CD14-positive monocyte (primary cell): ENCODE measurements around the gene ZGRF1. TPM values are rescaled to one million over a fixed set of nuclear protein-coding genes. Genes with fewer than 3 reads are reported as not detected.
"Not testable (repeated sequence)": the region's sequence is repeated elsewhere in the genome, so short reads cannot be mapped to it uniquely, and the experiment has no call there.

ENCODE experiments used
- DNase-seq, 3 donors: peaks; one replicate each; pipeline ENCODE4 v3.0.0-alpha.2; 2011 to 2022
- H2AFZ ChIP-seq: 2 replicates; pipeline ENCODE4 v1.6.0; 2012; ENCODE audit warnings: mild to moderate bottlenecking, low read depth, low read length, inconsistent platforms; ENCODE audit not compliant: insufficient read depth, poor library complexity, severe bottlenecking
- H3K27ac ChIP-seq, 2 donors: 1 replicate in 1 of 2; 2 replicates in 1 of 2; pipeline ENCODE4 v1.5.1; 2012 to 2013; ENCODE audit warnings: low read length in 2 of 2, control low read depth in 1 of 2, inconsistent platforms in 1 of 2, low read depth in 1 of 2, mild to moderate bottlenecking in 1 of 2
- H3K27me3 ChIP-seq, 2 donors: one replicate each; pipeline versions ENCODE4 v1.6.0 to v1.6.1; 2011 to 2013; ENCODE audit warnings: low read length in 2 of 2; ENCODE audit not compliant: control insufficient read depth in 2 of 2, insufficient read depth in 2 of 2
- H3K36me3 ChIP-seq, 2 donors: replicated peaks in 1 of 2; 1 replicate in 1 of 2; 2 replicates in 1 of 2; pipeline versions ENCODE4 v1.5.1 to v1.6.1; 2012 to 2013; ENCODE audit warnings: low read length in 2 of 2, control low read depth in 1 of 2, inconsistent platforms in 1 of 2, mild to moderate bottlenecking in 1 of 2; ENCODE audit not compliant: insufficient read depth in 2 of 2, control insufficient read depth in 1 of 2
- H3K4me1 ChIP-seq, 2 donors: 1 replicate in 1 of 2; 2 replicates in 1 of 2; pipeline versions ENCODE4 v1.5.1 to v1.6.1; 2012 to 2013; ENCODE audit warnings: low read length in 2 of 2, control low read depth in 1 of 2, inconsistent platforms in 1 of 2, mild to moderate bottlenecking in 1 of 2, moderate library complexity in 1 of 2; ENCODE audit not compliant: insufficient read depth in 2 of 2, control insufficient read depth in 1 of 2
- H3K4me2 ChIP-seq: replicated peaks from 2 replicates; pipeline ENCODE3; 2012; ENCODE audit warnings: low read length, moderate library complexity, mild to moderate bottlenecking; ENCODE audit not compliant: poor library complexity, severe bottlenecking; ENCODE audit errors: extremely low read depth
- H3K4me3 ChIP-seq, 3 experiments: fragments of 200-600 bp in 1 of 3; sonication (generic) in 1 of 3; replicated peaks in 1 of 3; 1 replicate in 2 of 3; 2 replicates in 1 of 3; pipeline ENCODE4 v1.5.1; 2011 to 2013; ENCODE audit warnings: low read length in 3 of 3, mild to moderate bottlenecking in 3 of 3, control low read depth in 2 of 3, low read depth in 2 of 3, inconsistent platforms in 1 of 3, moderate library complexity in 1 of 3
- H3K79me2 ChIP-seq: 2 replicates; pipeline ENCODE4 v1.6.0; 2012; ENCODE audit warnings: mild to moderate bottlenecking, control low read depth, inconsistent platforms, low read length, moderate library complexity; ENCODE audit not compliant: insufficient read depth
- H3K9ac ChIP-seq: 2 replicates; pipeline ENCODE4 v1.6.0; 2017; ENCODE audit warnings: low read length, mild to moderate bottlenecking; ENCODE audit not compliant: insufficient read depth, poor library complexity, severe bottlenecking
- H3K9me3 ChIP-seq, 2 donors: replicated peaks in 1 of 2; 1 replicate in 1 of 2; 2 replicates in 1 of 2; pipeline versions ENCODE4 v1.5.1 to v1.6.1; 2012 to 2013; ENCODE audit warnings: low read length in 2 of 2, control low read depth in 1 of 2; ENCODE audit not compliant: control insufficient read depth in 1 of 2, insufficient read depth in 1 of 2
- H4K20me1 ChIP-seq: 2 replicates; pipeline ENCODE4 v1.6.0; 2012; ENCODE audit warnings: mild to moderate bottlenecking, low read length, control low read depth, moderate library complexity; ENCODE audit not compliant: insufficient read depth
- H3K27ac Mint-ChIP-seq, 7 donors: one replicate each; pipeline ENCODE4 v1.8.0; 2020; ENCODE audit warnings: mild to moderate bottlenecking in 7 of 7, mixed read lengths in 7 of 7, moderate library complexity in 6 of 7, inconsistent platforms in 2 of 7
- H3K27me3 Mint-ChIP-seq, 3 donors: one replicate each; pipeline ENCODE4 v1.8.0; 2021 to 2022; ENCODE audit warnings: low read depth in 3 of 3, mild to moderate bottlenecking in 3 of 3, mixed read lengths in 3 of 3, moderate library complexity in 3 of 3, inconsistent platforms in 1 of 3
- H3K36me3 Mint-ChIP-seq, 2 donors: one replicate each; pipeline ENCODE4 v1.8.0; 2020; ENCODE audit warnings: mixed read lengths in 2 of 2, inconsistent platforms in 1 of 2, mild to moderate bottlenecking in 1 of 2
- H3K4me1 Mint-ChIP-seq: one replicate; pipeline ENCODE4 v1.8.0; 2020; ENCODE audit warnings: mild to moderate bottlenecking, mixed read lengths
- H3K4me3 Mint-ChIP-seq, 2 donors: one replicate each; pipeline ENCODE4 v1.8.0; 2020; ENCODE audit warnings: mild to moderate bottlenecking in 2 of 2, mixed read lengths in 2 of 2, moderate library complexity in 1 of 2
- H3K9me3 Mint-ChIP-seq, 7 donors: one replicate each; pipeline ENCODE4 v1.8.0; 2020 to 2022; ENCODE audit warnings: mixed read lengths in 7 of 7, mild to moderate bottlenecking in 6 of 7, moderate library complexity in 6 of 7, inconsistent platforms in 2 of 7
- CTCF ChIP-seq: fragments of 200-600 bp; IDR thresholded peaks from one replicate; pipeline ENCODE4 v1.8.0; 2022; ENCODE audit warnings: antibody characterized with exemption, mild to moderate bottlenecking
- WGBS: methylation state at CpG from one replicate; pipeline ENCODE4 v1.1.5; 2013; ENCODE audit warnings: missing lambda C conversion rate; ENCODE audit not compliant: insufficient coverage; 5-methylcytosine and 5-hydroxymethylcytosine counted together
- intact Hi-C, 2 donors: fragments of 100-400 bp; cut with micrococcal nuclease; formaldehyde crosslinking; loops; one replicate each; pipeline versions ENCODE4 v1.15.0 to v1.15.1; 2023
- polyA plus RNA-seq, 3 donors: library from polyadenylated mRNA; depleted of rRNA in 1 of 3; unstranded in 2 of 3; stranded (reverse) in 1 of 3; fragments of 300-500 nt in 2 of 3; fragments of >200 nt in 1 of 3; fragmentation: Illumina TruSeq in 2 of 3; gene quantifications; 1 replicate in 2 of 3; 2 replicates in 1 of 3; pipeline ENCODE4 v1.2.3, GENCODE V29; 2012 to 2021

The ZGRF1 gene
- polyA plus RNA-seq, 3 donors, result 0.81 to 2.9 (median 0.81) TPM

- peaks cover 17 to 21% of the 10 kb centered on the region in 2 donors for H3K4me1 ChIP-seq
- intact Hi-C loops, result no loop called here
- TF ChIP-seq CTCF, result no peak
- no peaks in the 10 kb centered on the region for H3K27me3 ChIP-seq
- H3K9me3 Mint-ChIP-seq, result no peaks in the 10 kb centered on the region
- H4K20me1 ChIP-seq, result peaks cover 17% of the 10 kb centered on the region
- H3K9ac ChIP-seq, result no peak overlapping the region
- H3K27me3 Mint-ChIP-seq, result peaks cover 0 to 4% (median 1%) of the 10 kb centered on the region in 3 donors
- peaks cover 24% of the 10 kb centered on the region for H3K4me1 Mint-ChIP-seq
- H2AFZ ChIP-seq, result no peak overlapping the region
- WGBS, result no CpG with 5 or more reads among the region's 8 CpGs
- no peak for DNase-seq
- H3K9me3 ChIP-seq, result no peaks in the 10 kb centered on the region
- no peak overlapping the region for H3K4me3 Mint-ChIP-seq
- peaks cover 47 to 65% of the 10 kb centered on the region in 2 donors for H3K36me3 Mint-ChIP-seq
- H3K4me3 ChIP-seq, result no peak overlapping the region
- no peak overlapping the region for H3K4me2 ChIP-seq
- H3K36me3 ChIP-seq, result peaks cover 58 to 60% of the 10 kb centered on the region in 2 donors
- no peak overlapping the region for H3K27ac ChIP-seq
- H3K27ac Mint-ChIP-seq, result peak overlapping the region in 1 of 7 donors; percentile 46
- H3K79me2 ChIP-seq, result peaks cover 32% of the 10 kb centered on the region
Observed at GRCh38 chr4:112645541-112646329, 9.0 kb upstream of the ZGRF1 start.

GRCh38 chr4:112644595-112645535 lies 8.2 kb upstream of the ZGRF1 start:
- H4K20me1 ChIP-seq, result peaks cover 17% of the 10 kb centered on the region
- peaks cover 51 to 55% of the 10 kb centered on the region in 2 donors for H3K36me3 ChIP-seq
- H2AFZ ChIP-seq, H3K9ac ChIP-seq, H3K27me3 ChIP-seq, H3K4me3 ChIP-seq, H3K9me3 ChIP-seq, H3K4me3 Mint-ChIP-seq, H3K4me2 ChIP-seq, DNase-seq, H3K27ac ChIP-seq, H3K9me3 Mint-ChIP-seq, H3K27me3 Mint-ChIP-seq, intact Hi-C loops: not testable (repeated sequence)
- 46% methylated on average over 2 of the region's 10 CpGs for WGBS
- Mint-ChIP-seq H3K27ac (peak overlapping the region in 2 of 7 donors; percentile 50 to 52), H3K36me3 (peaks cover 44 to 66% of the 10 kb centered on the region in 2 donors), H3K4me1 (peaks cover 26% of the 10 kb centered on the region)
- peaks cover 17 to 21% of the 10 kb centered on the region in 2 donors for H3K4me1 ChIP-seq
- H3K79me2 ChIP-seq, result peaks cover 40% of the 10 kb centered on the region
